H9 (cell line): ENCODE measurements around the gene CHCHD10. TPM values are rescaled to one million over a fixed set of nuclear protein-coding genes. Genes with fewer than 3 reads are reported as not detected.

Experiments used
- DNase-seq: peaks from one replicate; pipeline ENCODE4 v3.0.0-alpha.2; 2017
- H2AFZ ChIP-seq: one replicate; pipeline ENCODE4 v1.6.1; 2013; ENCODE audit warnings: mild to moderate bottlenecking, low read length, control low read depth, moderate library complexity
- H2AK5ac ChIP-seq: 2 replicates; pipeline ENCODE4 v1.6.1; 2013; ENCODE audit warnings: low read length, control low read depth, mixed read lengths; ENCODE audit not compliant: insufficient read length
- H2BK120ac ChIP-seq: one replicate; pipeline ENCODE4 v1.6.1; 2013; ENCODE audit warnings: low read depth, mild to moderate bottlenecking, low read length, control low read depth, inconsistent platforms; ENCODE audit not compliant: poor library complexity, severe bottlenecking
- H2BK12ac ChIP-seq: 2 replicates; pipeline ENCODE4 v1.6.1; 2013; ENCODE audit warnings: low read length, control low read depth, mixed read lengths, low read depth; ENCODE audit not compliant: insufficient read length
- H2BK15ac ChIP-seq: 2 replicates; pipeline ENCODE4 v1.6.1; 2013; ENCODE audit warnings: low read depth, low read length, control low read depth
- H2BK20ac ChIP-seq: one replicate; pipeline ENCODE4 v1.6.1; 2013; ENCODE audit warnings: low read depth, mild to moderate bottlenecking, low read length, control low read depth, inconsistent platforms; ENCODE audit not compliant: poor library complexity, severe bottlenecking
- H2BK5ac ChIP-seq: 2 replicates; pipeline ENCODE4 v1.6.1; 2013; ENCODE audit warnings: low read length, control low read depth, mixed read lengths; ENCODE audit not compliant: insufficient read length
- H3K14ac ChIP-seq: 2 replicates; pipeline ENCODE4 v1.6.1; 2013; ENCODE audit warnings: low read length, control low read depth; ENCODE audit not compliant: insufficient read depth
- H3K18ac ChIP-seq: 2 replicates; pipeline ENCODE4 v1.6.1; 2013; ENCODE audit warnings: low read depth, mild to moderate bottlenecking, mixed read lengths, low read length, control low read depth; ENCODE audit not compliant: insufficient read length
- H3K23ac ChIP-seq: 2 replicates; pipeline ENCODE4 v1.6.1; 2013; ENCODE audit warnings: low read length, control low read depth, mixed read lengths, low read depth; ENCODE audit not compliant: insufficient read length
- H3K23me2 ChIP-seq: 2 replicates; pipeline ENCODE4 v1.6.1; 2013; ENCODE audit warnings: low read depth, mild to moderate bottlenecking, mixed read lengths, low read length, control low read depth; ENCODE audit not compliant: insufficient read length, poor library complexity, severe bottlenecking
- H3K27ac ChIP-seq: 2 replicates; pipeline ENCODE4 v1.5.1; 2013; ENCODE audit warnings: low read length, control low read depth, mixed read lengths, low read depth; ENCODE audit not compliant: insufficient read length
- H3K27me3 ChIP-seq: 2 replicates; pipeline ENCODE4 v1.6.1; 2013; ENCODE audit warnings: low read length, control low read depth, inconsistent platforms; ENCODE audit not compliant: insufficient read depth
- H3K4ac ChIP-seq: 2 replicates; pipeline ENCODE4 v1.6.1; 2013; ENCODE audit warnings: low read depth, mild to moderate bottlenecking, control low read depth, inconsistent platforms, low read length, moderate library complexity
- H3K4me1 ChIP-seq: 2 replicates; pipeline ENCODE4 v1.6.1; 2013; ENCODE audit warnings: low read length, control low read depth, inconsistent platforms; ENCODE audit not compliant: insufficient read depth
- H3K4me2 ChIP-seq: 2 replicates; pipeline ENCODE4 v1.6.1; 2013; ENCODE audit warnings: low read length, control low read depth, mixed read lengths; ENCODE audit not compliant: insufficient read length, insufficient read depth
- H3K56ac ChIP-seq: 2 replicates; pipeline ENCODE4 v1.6.1; 2013; ENCODE audit warnings: low read depth, mild to moderate bottlenecking, mixed read lengths, low read length, control low read depth; ENCODE audit not compliant: insufficient read length
- H3K79me1 ChIP-seq: 2 replicates; pipeline ENCODE4 v1.6.1; 2013; ENCODE audit warnings: low read depth, mild to moderate bottlenecking, moderate library complexity, low read length, control low read depth, inconsistent platforms; ENCODE audit not compliant: insufficient read depth, poor library complexity, severe bottlenecking
- H3K79me2 ChIP-seq: 2 replicates; pipeline ENCODE4 v1.6.1; 2013; ENCODE audit warnings: low read length, control low read depth, inconsistent platforms; ENCODE audit not compliant: insufficient read depth
- H3K9ac ChIP-seq: 2 replicates; pipeline ENCODE4 v1.6.1; 2013; ENCODE audit warnings: low read length, control low read depth, mixed read lengths; ENCODE audit not compliant: insufficient read length; ENCODE audit errors: extremely low read depth
- H3K9me3 ChIP-seq: one replicate; pipeline ENCODE4 v1.6.1; 2013; ENCODE audit warnings: low read depth, low read length, inconsistent platforms; ENCODE audit not compliant: control insufficient read depth
- H3T11ph ChIP-seq: one replicate; pipeline ENCODE4 v1.6.1; 2013; ENCODE audit warnings: mild to moderate bottlenecking, low read length, control low read depth, inconsistent platforms
- H4K20me1 ChIP-seq: one replicate; pipeline ENCODE4 v1.6.1; 2013; ENCODE audit not compliant: control insufficient read depth, insufficient read length, insufficient read depth
- H4K5ac ChIP-seq: 2 replicates; pipeline ENCODE4 v1.6.1; 2013; ENCODE audit warnings: low read depth, mild to moderate bottlenecking, mixed read lengths, low read length, control low read depth; ENCODE audit not compliant: insufficient read length
- H4K8ac ChIP-seq: replicated peaks from 2 replicates; pipeline ENCODE4 v1.6.1; 2013; ENCODE audit warnings: low read length, control low read depth, mixed read lengths, low read depth; ENCODE audit not compliant: insufficient read length
- H4K91ac ChIP-seq: 2 replicates; pipeline ENCODE4 v1.6.1; 2013; ENCODE audit warnings: low read depth, mild to moderate bottlenecking, moderate library complexity, mixed read lengths, low read length, control low read depth; ENCODE audit not compliant: insufficient read length
- H3K27ac Mint-ChIP-seq, 3 experiments: 2 replicates in 2 of 3; 3 replicates in 1 of 3; pipeline ENCODE4 v1.8.0; 2020 to 2021; ENCODE audit warnings: mixed read lengths in 3 of 3, mild to moderate bottlenecking in 1 of 3, moderate library complexity in 1 of 3
- H3K27me3 Mint-ChIP-seq: 2 replicates; pipeline ENCODE4 v1.8.0; 2021; ENCODE audit warnings: low read depth, mild to moderate bottlenecking, moderate library complexity, mixed read lengths
- H3K36me3 Mint-ChIP-seq, 3 experiments: 2 replicates in 2 of 3; 3 replicates in 1 of 3; pipeline ENCODE4 v1.8.0; 2020 to 2021; ENCODE audit warnings: low read depth in 3 of 3, mixed read lengths in 3 of 3; ENCODE audit not compliant: insufficient read depth in 1 of 3
- H3K4me1 Mint-ChIP-seq, 2 experiments: 2 replicates each; pipeline ENCODE4 v1.8.0; 2020; ENCODE audit warnings: mixed read lengths in 2 of 2
- H3K4me3 Mint-ChIP-seq, 2 experiments: 2 replicates in 1 of 2; 3 replicates in 1 of 2; pipeline ENCODE4 v1.8.0; 2020 to 2021; ENCODE audit warnings: mild to moderate bottlenecking in 2 of 2, mixed read lengths in 2 of 2, moderate library complexity in 1 of 2
- H3K9me3 Mint-ChIP-seq, 2 experiments: 2 replicates in 1 of 2; 3 replicates in 1 of 2; pipeline ENCODE4 v1.8.0; 2020; ENCODE audit warnings: mild to moderate bottlenecking in 2 of 2, mixed read lengths in 2 of 2, moderate library complexity in 1 of 2
- CTCF ChIP-seq: fragments of 200-600 bp; sonication (generic); conservative IDR thresholded peaks from 3 replicates; pipeline ENCODE4 v1.8.0; 2021; ENCODE audit warnings: antibody characterized with exemption, mild to moderate bottlenecking
- WGBS: extraction: QIAGEN DNeasy Blood & Tissue Kit; methylation state at CpG from one replicate; pipeline ENCODE4 v1.1.7; 2013; ENCODE audit warnings: missing lambda C conversion rate, low lambda C conversion rate, mixed read lengths; ENCODE audit not compliant: insufficient read length; ENCODE audit errors: extremely low coverage; 5-methylcytosine and 5-hydroxymethylcytosine counted together
- total RNA-seq: library from RNA; stranded (reverse); gene quantifications from 2 replicates; pipeline ENCODE4 v1.2.1, GENCODE V29; 2021

CHCHD10 gene
- total RNA-seq, 1 experiment from 2014 or later, result 53.7 TPM

GRCh38 chr22:23720855-23721254, 46.9 kb downstream of the CHCHD10 start:
- H2BK20ac ChIP-seq, result no peak overlapping the region
- no peak overlapping the region for H2BK120ac ChIP-seq
- H2AK5ac ChIP-seq, result no peak overlapping the region
- TF ChIP-seq CTCF, result no peak
- Mint-ChIP-seq H3K4me1 (peaks cover 0 to 6% of the 10 kb centered on the region in 2 experiments; a peak in 2 of 4 replicates), H3K27ac (no peak overlapping the region), H3K36me3 (no peaks in the 10 kb centered on the region), H3K27me3 (peaks cover 4% of the 10 kb centered on the region), H3K4me3 (no peak overlapping the region), H3K9me3 (no peaks in the 10 kb centered on the region)
- H3K18ac ChIP-seq, result no peak overlapping the region
- H3K14ac ChIP-seq, result no peak overlapping the region
- no peak overlapping the region for H2BK15ac ChIP-seq
- H3K23ac ChIP-seq, result no peak overlapping the region
- no peak overlapping the region for H2AFZ ChIP-seq
- H2BK12ac ChIP-seq, result no peak overlapping the region
- no peak overlapping the region for H3K9ac ChIP-seq
- no peaks in the 10 kb centered on the region for H4K20me1 ChIP-seq
- no peaks in the 10 kb centered on the region for H3K27me3 ChIP-seq
- H3K56ac ChIP-seq, result no peak overlapping the region
- DNase-seq, result no peak
- H3K27ac ChIP-seq, result no peak overlapping the region
- H4K5ac ChIP-seq, result no peak overlapping the region
- peaks cover 3% of the 10 kb centered on the region for H3K23me2 ChIP-seq
- no peak overlapping the region for H4K8ac ChIP-seq
- H3K79me2 ChIP-seq, result no peaks in the 10 kb centered on the region
- no peak overlapping the region for H4K91ac ChIP-seq
- no peak overlapping the region for H2BK5ac ChIP-seq
- H3K9me3 ChIP-seq, result no peaks in the 10 kb centered on the region
- no peak overlapping the region for H3T11ph ChIP-seq
- H3K4me1 ChIP-seq, result no peaks in the 10 kb centered on the region
- no peak overlapping the region for H3K4ac ChIP-seq
- no peak overlapping the region for H3K4me2 ChIP-seq
- H3K79me1 ChIP-seq, result no peaks in the 10 kb centered on the region
- no CpG with 5 or more reads among the region's 6 CpGs for WGBS
